MCF 10A (cell line): ENCODE data around the gene NEK5. TPM values are rescaled to one million over a fixed set of nuclear protein-coding genes. Genes with fewer than 3 reads are reported as not detected.

Experiments
- BruUV-seq: library from RNA; stranded (reverse); fragments of 400-500 nt; replicated peaks from 2 replicates; lab custom pipeline; 2021; lab: Mats Ljungman, UMichigan
- CTCF ChIA-PET: fragments of 300-600 bp; sonication (Branson Sonifier 250); formaldehyde crosslinking; extraction: SDS; loops from one replicate; lab custom pipeline; 2021; ENCODE audit warnings: antibody characterized with exemption, inconsistent platforms; lab: Yijun Ruan, JAX
- POLR2A ChIA-PET: fragments of 300-600, 350-650 bp; sonication (Branson Sonifier 250); formaldehyde crosslinking; extraction: SDS; loops from one replicate; lab custom pipeline; 2020; ENCODE audit warnings: antibody characterized with exemption, inconsistent platforms; lab: Yijun Ruan, JAX
- DNase-seq: peaks from one replicate; pipeline ENCODE4 v3.0.0-alpha.2; 2018; ENCODE audit not compliant: unreplicated experiment
- H3K27ac Mint-ChIP-seq: one replicate; pipeline ENCODE4 v1.8.0; 2022; ENCODE audit warnings: mild to moderate bottlenecking, low read depth, mixed read lengths; ENCODE audit not compliant: unreplicated experiment
- H3K27me3 Mint-ChIP-seq: one replicate; pipeline ENCODE4 v1.8.0; 2022; ENCODE audit warnings: mixed read lengths; ENCODE audit not compliant: insufficient read depth, unreplicated experiment
- H3K36me3 Mint-ChIP-seq: one replicate; pipeline ENCODE4 v1.8.0; 2022; ENCODE audit warnings: mild to moderate bottlenecking, moderate library complexity, mixed read lengths; ENCODE audit not compliant: insufficient read depth, unreplicated experiment
- H3K4me1 Mint-ChIP-seq: one replicate; pipeline ENCODE4 v1.8.0; 2022; ENCODE audit warnings: mixed read lengths; ENCODE audit not compliant: insufficient read depth, unreplicated experiment
- H3K4me3 Mint-ChIP-seq: one replicate; pipeline ENCODE4 v1.8.0; 2022; ENCODE audit warnings: mild to moderate bottlenecking, moderate library complexity, mixed read lengths; ENCODE audit not compliant: unreplicated experiment
- H3K9me3 Mint-ChIP-seq: one replicate; pipeline ENCODE4 v1.8.0; 2022; ENCODE audit warnings: mixed read lengths; ENCODE audit not compliant: unreplicated experiment
- CTCF ChIP-seq: fragments of 200-600 bp; IDR thresholded peaks from one replicate; pipeline ENCODE4 v1.8.0; 2022; ENCODE audit warnings: antibody characterized with exemption, mild to moderate bottlenecking; ENCODE audit not compliant: unreplicated experiment
- intact Hi-C: fragments of 100-400 bp; cut with micrococcal nuclease; formaldehyde crosslinking; loops from 2 replicates; pipeline ENCODE4 v1.14.1; 2022
- total RNA-seq: library from RNA; stranded (reverse); gene quantifications from 2 replicates; pipeline ENCODE4 v1.2.3, GENCODE V29; 2022

Gene NEK5
- total RNA-seq, 1 experiment from 2014 or later, result 0.21 TPM

GRCh38 chr13:52009946-52010345 lies 118.9 kb downstream of the NEK5 start:
- no peak for TF ChIP-seq CTCF
- POLR2A ChIA-PET, result no interaction called here
- intact Hi-C loops, result loop anchor here (5.0 kb wide), 1 partner anchor 598 kb away; no protein-coding TSS in a partner anchor
- CTCF ChIA-PET, result interaction anchor here (2.5 kb wide), 1 partner anchor 117 kb away, joined by 9 read pairs; no protein-coding TSS in a partner anchor
- Mint-ChIP-seq H3K27ac (no peak overlapping the region), H3K4me3 (peak overlapping the region; percentile 92), H3K4me1 (peaks cover 26% of the 10 kb centered on the region), H3K9me3 (no peaks in the 10 kb centered on the region), H3K27me3 (no peaks in the 10 kb centered on the region), H3K36me3 (no peaks in the 10 kb centered on the region)
- DNase-seq, result no peak
- BruUV-seq, result no TSS peak

GRCh38 chr13:52006523-52007245 lies 122.2 kb downstream of the NEK5 start:
- DNase-seq, result no peak
- no peaks in the 10 kb centered on the region for H3K27me3 Mint-ChIP-seq
- H3K9me3 Mint-ChIP-seq, result no peaks in the 10 kb centered on the region
- POLR2A ChIA-PET, result no interaction called here
- H3K36me3 Mint-ChIP-seq, result no peaks in the 10 kb centered on the region
- no peak overlapping the region for H3K4me3 Mint-ChIP-seq
- intact Hi-C loops, result no loop called here
- CTCF ChIA-PET, result interaction anchor here (0.6 to 2.2 kb wide), 2 partner anchors 10 to 40 kb away, joined by 4 to 6 read pairs; no protein-coding TSS in a partner anchor
- H3K27ac Mint-ChIP-seq, result no peak overlapping the region
- peaks cover 26% of the 10 kb centered on the region for H3K4me1 Mint-ChIP-seq
- BruUV-seq, result no TSS peak
- no peak for TF ChIP-seq CTCF

- no peaks in the 10 kb centered on the region for H3K27me3 Mint-ChIP-seq
- ChIA-PET POLR2A (no interaction called here), CTCF (interaction anchor here (2.2 kb wide), 1 partner anchor 9 kb away, joined by 6 read pairs; no protein-coding TSS in a partner anchor)
- H3K9me3 Mint-ChIP-seq, result no peaks in the 10 kb centered on the region
- H3K36me3 Mint-ChIP-seq, result no peaks in the 10 kb centered on the region
- no peak for TF ChIP-seq CTCF
- no TSS peak for BruUV-seq
- H3K27ac Mint-ChIP-seq, result no peak overlapping the region
- intact Hi-C loops, result no loop called here
- no peak overlapping the region for H3K4me3 Mint-ChIP-seq
- no peak for DNase-seq
- peaks cover 25% of the 10 kb centered on the region for H3K4me1 Mint-ChIP-seq
Measured at GRCh38 chr13:52005841-52006522, 122.9 kb downstream of the NEK5 start.
